ENCODE results near the gene RPL27.

RPL27 gene

GRCh38 chr17:42989141-42989540 is 9.1 kb upstream of the RPL27 start:
- TF ChIP-seq ZNF8 (CRISPR knock-in tag; IDR thresholded peaks at IDR 0.05) (no peak), PPARA (CRISPR knock-in tag; IDR thresholded peaks at IDR 0.05; ENCODE audit: borderline replicate concordance) (no peak), ISL1 (CRISPR knock-in tag; IDR thresholded peaks at IDR 0.05) (no peak)
- TF ChIP-seq, protein P1, sequence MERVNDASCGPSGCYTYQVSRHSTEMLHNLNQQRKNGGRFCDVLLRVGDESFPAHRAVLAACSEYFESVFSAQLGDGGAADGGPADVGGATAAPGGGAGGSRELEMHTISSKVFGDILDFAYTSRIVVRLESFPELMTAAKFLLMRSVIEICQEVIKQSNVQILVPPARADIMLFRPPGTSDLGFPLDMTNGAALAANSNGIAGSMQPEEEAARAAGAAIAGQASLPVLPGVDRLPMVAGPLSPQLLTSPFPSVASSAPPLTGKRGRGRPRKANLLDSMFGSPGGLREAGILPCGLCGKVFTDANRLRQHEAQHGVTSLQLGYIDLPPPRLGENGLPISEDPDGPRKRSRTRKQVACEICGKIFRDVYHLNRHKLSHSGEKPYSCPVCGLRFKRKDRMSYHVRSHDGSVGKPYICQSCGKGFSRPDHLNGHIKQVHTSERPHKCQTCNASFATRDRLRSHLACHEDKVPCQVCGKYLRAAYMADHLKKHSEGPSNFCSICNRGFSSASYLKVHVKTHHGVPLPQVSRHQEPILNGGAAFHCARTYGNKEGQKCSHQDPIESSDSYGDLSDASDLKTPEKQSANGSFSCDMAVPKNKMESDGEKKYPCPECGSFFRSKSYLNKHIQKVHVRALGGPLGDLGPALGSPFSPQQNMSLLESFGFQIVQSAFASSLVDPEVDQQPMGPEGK (CRISPR knock-in tag; IDR thresholded peaks at IDR 0.05; ENCODE audit: borderline replicate concordance), result no peak
- ATAC-seq, result no peak

DNA sequence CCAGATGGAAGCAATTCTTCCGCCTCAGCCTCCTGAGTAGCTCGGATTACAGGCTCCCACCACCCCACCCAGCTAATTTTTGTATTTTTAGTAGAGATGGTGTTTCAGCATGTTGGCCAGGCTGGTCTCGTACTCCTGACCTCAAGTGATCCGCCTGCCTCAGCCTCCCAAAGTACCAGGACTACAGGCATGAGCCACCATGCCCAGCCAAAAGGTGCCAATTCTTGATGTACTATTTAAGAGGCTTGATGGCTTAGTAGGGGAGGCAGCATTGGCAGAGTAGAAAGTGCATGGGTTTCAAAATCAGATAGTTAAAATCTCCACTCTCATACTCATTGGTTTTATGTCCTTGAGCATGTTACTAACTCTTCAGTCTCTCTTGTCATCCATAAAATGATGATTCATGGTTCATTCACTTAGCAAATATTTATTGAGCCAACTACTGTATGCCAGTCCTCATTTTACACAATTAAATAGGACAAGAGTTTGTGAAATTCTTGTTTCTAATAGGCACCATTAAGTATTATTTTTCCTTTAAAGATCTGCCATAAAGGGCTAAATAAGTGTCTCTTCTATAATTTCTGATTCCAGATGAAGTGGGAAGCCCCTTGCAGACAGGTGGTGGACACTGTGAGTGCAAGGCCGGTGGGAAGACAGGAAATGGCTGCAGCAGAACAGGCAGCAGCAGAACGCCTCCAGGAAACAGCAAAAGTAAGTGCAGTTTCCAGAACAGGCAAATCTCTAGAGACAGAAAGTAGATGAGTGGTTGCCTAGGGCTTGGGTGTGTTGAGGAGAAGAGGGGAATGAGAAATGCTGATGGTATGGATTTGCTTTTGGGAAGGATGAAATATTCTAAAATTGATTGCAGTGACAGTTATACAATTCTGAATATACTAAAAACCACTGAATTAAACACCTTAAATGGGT is 8.2 kb upstream of the RPL27 start:
- TF ChIP-seq BACH2 (CRISPR knock-in tag; IDR thresholded peaks at IDR 0.05; ENCODE audit: borderline replicate concordance), result no peak
- no peak for TF ChIP-seq ZFP3 (CRISPR knock-in tag; IDR thresholded peaks at IDR 0.05)
- no peak for TF ChIP-seq ZNF8 (CRISPR knock-in tag; IDR thresholded peaks at IDR 0.05)
- TF ChIP-seq ZFP30 (CRISPR knock-in tag; IDR thresholded peaks at IDR 0.05), result no peak
- no peak for TF ChIP-seq ZC3H10 (CRISPR knock-in tag; IDR thresholded peaks at IDR 0.05)
- no peak for TF ChIP-seq TCF4 (CRISPR knock-in tag; IDR thresholded peaks at IDR 0.05; ENCODE audit: borderline replicate concordance)
- no peak for ATAC-seq

DNA sequence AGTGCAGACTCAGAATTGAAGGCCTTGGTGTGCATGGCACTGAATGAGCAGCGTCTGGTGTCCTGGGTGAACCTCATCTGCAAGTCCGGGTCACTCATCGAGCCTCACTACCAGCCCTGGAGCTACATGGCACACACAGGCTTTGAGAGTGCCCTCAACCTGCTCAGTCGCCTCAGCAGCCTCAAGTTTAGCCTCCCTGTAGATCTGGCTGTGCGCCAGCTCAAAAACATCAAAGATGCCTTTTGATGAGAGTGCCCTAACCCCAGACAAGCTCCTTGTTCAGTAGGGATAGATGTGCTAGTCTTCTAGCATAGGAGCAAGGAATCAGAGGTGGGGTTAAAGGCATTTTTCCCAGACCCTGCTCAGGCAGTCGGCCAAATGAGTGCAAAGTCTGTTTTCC is 6.7 kb upstream of the RPL27 start:
- ATAC-seq, result no peak
- no peak for TF ChIP-seq ZNF8 (CRISPR knock-in tag; IDR thresholded peaks at IDR 0.05)
- no peak for TF ChIP-seq GLIS3 (CRISPR knock-in tag; IDR thresholded peaks at IDR 0.05)
- TF ChIP-seq BACH2 (CRISPR knock-in tag; IDR thresholded peaks at IDR 0.05; ENCODE audit: borderline replicate concordance), result no peak
- TF ChIP-seq ZC3H10 (CRISPR knock-in tag; IDR thresholded peaks at IDR 0.05), result no peak
- TF ChIP-seq, protein P1 (CRISPR knock-in tag; IDR thresholded peaks at IDR 0.05; ENCODE audit: borderline replicate concordance), result no peak
- no peak for TF ChIP-seq ESRRG (CRISPR knock-in tag; IDR thresholded peaks at IDR 0.05)
- TF ChIP-seq ZFP30 (CRISPR knock-in tag; IDR thresholded peaks at IDR 0.05), result no peak
- no peak for TF ChIP-seq CSRNP3 (CRISPR knock-in tag; IDR thresholded peaks at IDR 0.05)
- TF ChIP-seq TCF4 (CRISPR knock-in tag; IDR thresholded peaks at IDR 0.05; ENCODE audit: borderline replicate concordance), result no peak
- TF ChIP-seq ISL1 (CRISPR knock-in tag; IDR thresholded peaks at IDR 0.05), result no peak
- TF ChIP-seq, protein P2, sequence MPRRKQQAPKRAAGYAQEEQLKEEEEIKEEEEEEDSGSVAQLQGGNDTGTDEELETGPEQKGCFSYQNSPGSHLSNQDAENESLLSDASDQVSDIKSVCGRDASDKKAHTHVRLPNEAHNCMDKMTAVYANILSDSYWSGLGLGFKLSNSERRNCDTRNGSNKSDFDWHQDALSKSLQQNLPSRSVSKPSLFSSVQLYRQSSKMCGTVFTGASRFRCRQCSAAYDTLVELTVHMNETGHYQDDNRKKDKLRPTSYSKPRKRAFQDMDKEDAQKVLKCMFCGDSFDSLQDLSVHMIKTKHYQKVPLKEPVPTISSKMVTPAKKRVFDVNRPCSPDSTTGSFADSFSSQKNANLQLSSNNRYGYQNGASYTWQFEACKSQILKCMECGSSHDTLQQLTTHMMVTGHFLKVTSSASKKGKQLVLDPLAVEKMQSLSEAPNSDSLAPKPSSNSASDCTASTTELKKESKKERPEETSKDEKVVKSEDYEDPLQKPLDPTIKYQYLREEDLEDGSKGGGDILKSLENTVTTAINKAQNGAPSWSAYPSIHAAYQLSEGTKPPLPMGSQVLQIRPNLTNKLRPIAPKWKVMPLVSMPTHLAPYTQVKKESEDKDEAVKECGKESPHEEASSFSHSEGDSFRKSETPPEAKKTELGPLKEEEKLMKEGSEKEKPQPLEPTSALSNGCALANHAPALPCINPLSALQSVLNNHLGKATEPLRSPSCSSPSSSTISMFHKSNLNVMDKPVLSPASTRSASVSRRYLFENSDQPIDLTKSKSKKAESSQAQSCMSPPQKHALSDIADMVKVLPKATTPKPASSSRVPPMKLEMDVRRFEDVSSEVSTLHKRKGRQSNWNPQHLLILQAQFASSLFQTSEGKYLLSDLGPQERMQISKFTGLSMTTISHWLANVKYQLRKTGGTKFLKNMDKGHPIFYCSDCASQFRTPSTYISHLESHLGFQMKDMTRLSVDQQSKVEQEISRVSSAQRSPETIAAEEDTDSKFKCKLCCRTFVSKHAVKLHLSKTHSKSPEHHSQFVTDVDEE (CRISPR knock-in tag; IDR thresholded peaks at IDR 0.05), result no peak
- TF ChIP-seq SNAI2 (CRISPR knock-in tag; IDR thresholded peaks at IDR 0.05), result no peak
- no peak for TF ChIP-seq ARNTL (CRISPR knock-in tag; IDR thresholded peaks at IDR 0.05; ENCODE audit: borderline replicate concordance, low read depth)
- TF ChIP-seq RARB (CRISPR knock-in tag; IDR thresholded peaks at IDR 0.05), result no peak
- no peak for TF ChIP-seq OSR1 (CRISPR knock-in tag; IDR thresholded peaks at IDR 0.05)
- no peak for TF ChIP-seq ZNF70 (CRISPR knock-in tag; IDR thresholded peaks at IDR 0.05)
- no peak for TF ChIP-seq CREB5 (CRISPR knock-in tag; IDR thresholded peaks at IDR 0.05; ENCODE audit: low read depth)
